Tibial nerve (tissue), 4 donors: Measurements from ENCODE around the gene MOGAT2. TPM values are rescaled to one million over a fixed set of nuclear protein-coding genes. Genes with fewer than 3 reads are reported as not detected.

Source experiments
- DNase-seq, 2 donors: peaks; one replicate each; pipeline ENCODE4 v3.0.0-alpha.2; 2019; ENCODE audit warnings: low spot score in 2 of 2
- H3K27ac ChIP-seq, 4 donors: fragments of 200-600 bp; sonication (generic) in 3 of 4; one replicate each; pipeline ENCODE4 v1.5.1; 2017 to 2019; ENCODE audit warnings: mild to moderate bottlenecking in 1 of 4
- H3K27me3 ChIP-seq, 2 donors: fragments of 200-600 bp; sonication (generic) in 1 of 2; one replicate each; pipeline versions ENCODE4 v1.5.1 to v1.6.0; 2017 to 2019
- H3K36me3 ChIP-seq, 3 donors: fragments of 200-600 bp; sonication (generic); one replicate each; pipeline ENCODE4 v1.5.1; 2018 to 2019
- H3K4me1 ChIP-seq, 4 donors: fragments of 200-600 bp; sonication (generic) in 3 of 4; one replicate each; pipeline ENCODE4 v1.5.1; 2017 to 2019
- H3K4me3 ChIP-seq, 4 donors: fragments of 200-600 bp; sonication (generic) in 3 of 4; one replicate each; pipeline ENCODE4 v1.5.1; 2017 to 2019; ENCODE audit warnings: mild to moderate bottlenecking in 1 of 4, moderate library complexity in 1 of 4
- H3K9me3 ChIP-seq, 4 donors: fragments of 200-600 bp; sonication (generic) in 3 of 4; one replicate each; pipeline ENCODE4 v1.5.1; 2017 to 2019
- CTCF ChIP-seq, 5 experiments: fragments of 200-600 bp in 3 of 5; fragments of 450-650 bp in 2 of 5; sonication (generic) in 3 of 5; IDR thresholded peaks; one replicate each; pipeline ENCODE4 v1.5.1; 2016 to 2019; ENCODE audit warnings: antibody characterized with exemption in 5 of 5, mild to moderate bottlenecking in 3 of 5, moderate library complexity in 2 of 5
- EP300 ChIP-seq, 2 donors: sonication (generic); formaldehyde crosslinking; IDR thresholded peaks; one replicate each; pipeline ENCODE4 v1.6.1; 2017; ENCODE audit warnings: antibody characterized with exemption in 2 of 2, mild to moderate bottlenecking in 1 of 2
- POLR2A ChIP-seq, 2 donors: fragments of 450-650 bp; IDR thresholded peaks; one replicate each; pipeline ENCODE4 v1.6.1; 2017; ENCODE audit warnings: antibody characterized with exemption in 2 of 2, mild to moderate bottlenecking in 2 of 2, moderate library complexity in 2 of 2
- WGBS, 2 donors: methylation state at CpG; one replicate each; pipeline ENCODE4 v1.1.5; 2018; 5-methylcytosine and 5-hydroxymethylcytosine counted together
- total RNA-seq, 4 donors: library from RNA; depleted of rRNA; stranded (reverse); fragments of >200 nt; gene quantifications; one replicate each; pipeline ENCODE4 v1.1.0, GENCODE V29; 2016

MOGAT2 gene
- total RNA-seq, 4 donors from 2014 or later, result not detected

GRCh38 chr11:75776546-75776945, 58.9 kb downstream of the MOGAT2 start:
- no peak for DNase-seq
- 84 to 85% methylated on average over 4 of the region's 4 CpGs for WGBS, 2 donors
- Histone ChIP-seq H3K4me1 (no peaks in the 10 kb centered on the region), H3K27ac (no peak overlapping the region), H3K4me3 (no peak overlapping the region), H3K27me3 (no peaks in the 10 kb centered on the region), H3K9me3 (no peaks in the 10 kb centered on the region), H3K36me3 (no peaks in the 10 kb centered on the region)
- TF ChIP-seq EP300 (IDR thresholded peaks at IDR 0.05) (no peak), CTCF (IDR thresholded peaks at IDR 0.05) (no peak), POLR2A (IDR thresholded peaks at IDR 0.05) (no peak)

GRCh38 chr11:75777461-75778110, 59.9 kb downstream of the MOGAT2 start:
- TF ChIP-seq EP300 (IDR thresholded peaks at IDR 0.05), result no peak
- no peak for TF ChIP-seq POLR2A (IDR thresholded peaks at IDR 0.05)
- TF ChIP-seq CTCF (IDR thresholded peaks at IDR 0.05), result no peak
- no peak overlapping the region for H3K4me3 ChIP-seq
- no peaks in the 10 kb centered on the region for H3K36me3 ChIP-seq
- DNase-seq, result no peak
- WGBS, 2 donors, result 93% methylated on average over 13 of the region's 13 CpGs
- no peaks in the 10 kb centered on the region for H3K4me1 ChIP-seq
- H3K27me3 ChIP-seq, result no peaks in the 10 kb centered on the region
- no peaks in the 10 kb centered on the region for H3K9me3 ChIP-seq
- no peak overlapping the region for H3K27ac ChIP-seq

GRCh38 chr11:75778962-75779361, 61.3 kb downstream of the MOGAT2 start:
- Histone ChIP-seq H3K4me1 (no peaks in the 10 kb centered on the region), H3K9me3 (no peaks in the 10 kb centered on the region), H3K27ac (no peak overlapping the region), H3K36me3 (no peaks in the 10 kb centered on the region), H3K27me3 (no peaks in the 10 kb centered on the region), H3K4me3 (no peak overlapping the region)
- WGBS, 2 donors, result 76 to 95% methylated on average over 5 of the region's 5 CpGs
- no peak for DNase-seq
- TF ChIP-seq EP300 (IDR thresholded peaks at IDR 0.05), result no peak

- H3K4me1 ChIP-seq, result no peaks in the 10 kb centered on the region
- H3K27me3 ChIP-seq, result no peaks in the 10 kb centered on the region
- no peaks in the 10 kb centered on the region for H3K36me3 ChIP-seq
- no peak overlapping the region for H3K27ac ChIP-seq
- no peak overlapping the region for H3K4me3 ChIP-seq
- DNase-seq, result no peak
- no peak for TF ChIP-seq EP300 (IDR thresholded peaks at IDR 0.05)
- no peak for TF ChIP-seq POLR2A (IDR thresholded peaks at IDR 0.05)
- TF ChIP-seq CTCF (IDR thresholded peaks at IDR 0.05), result no peak
- WGBS, 2 donors, result 79 to 100% methylated on average over 1 to 2 of the region's 2 CpGs
- H3K9me3 ChIP-seq, result no peaks in the 10 kb centered on the region
These were observed 62.3 kb downstream of the MOGAT2 start for GRCh38 chr11:75779960-75780359.

GRCh38 chr11:75780888-75781287, 63.2 kb downstream of the MOGAT2 start:
- TF ChIP-seq CTCF (IDR thresholded peaks at IDR 0.05) (no peak), EP300 (IDR thresholded peaks at IDR 0.05) (no peak), POLR2A (IDR thresholded peaks at IDR 0.05) (no peak)
- Histone ChIP-seq H3K9me3 (no peaks in the 10 kb centered on the region), H3K36me3 (no peaks in the 10 kb centered on the region), H3K27ac (no peak overlapping the region), H3K4me3 (no peak overlapping the region), H3K27me3 (no peaks in the 10 kb centered on the region), H3K4me1 (no peaks in the 10 kb centered on the region)
- 78 to 83% methylated on average over 3 of the region's 3 CpGs for WGBS, 2 donors
- no peak for DNase-seq

GRCh38 chr11:75781296-75781695, 63.7 kb downstream of the MOGAT2 start:
- H3K9me3 ChIP-seq, result no peaks in the 10 kb centered on the region
- H3K27ac ChIP-seq, result no peak overlapping the region
- no peaks in the 10 kb centered on the region for H3K4me1 ChIP-seq
- no peaks in the 10 kb centered on the region for H3K36me3 ChIP-seq
- H3K27me3 ChIP-seq, result no peaks in the 10 kb centered on the region
- 87 to 91% methylated on average over 7 of the region's 7 CpGs for WGBS, 2 donors
- no peak for DNase-seq
- TF ChIP-seq EP300 (IDR thresholded peaks at IDR 0.05) (no peak), CTCF (IDR thresholded peaks at IDR 0.05) (no peak), POLR2A (IDR thresholded peaks at IDR 0.05) (no peak)
- no peak overlapping the region for H3K4me3 ChIP-seq
